PC-9 (cell line): ENCODE measurements around the gene LACC1.

Source experiments
- CTCF ChIP-seq: fragments of 200-600 bp; sonication (generic); conservative IDR thresholded peaks from 2 replicates; pipeline ENCODE4 v1.6.1; 2017; ENCODE audit warnings: mixed run types, antibody characterized with exemption, mild to moderate bottlenecking, moderate library complexity
- EZH2 ChIP-seq: fragments of 200-600 bp; sonication (generic); IDR thresholded peaks from 2 replicates; pipeline ENCODE4 v1.8.0; 2017; ENCODE audit warnings: antibody characterized with exemption, low read depth

GRCh38 chr13:43879755-43880181 lies at the start of gene LACC1:
- no peak for TF ChIP-seq CTCF
- TF ChIP-seq EZH2 = no peak
